HG03135 (cell line): ENCODE measurements around the gene POTEF.
"Not testable (repeated sequence)": the region's sequence is repeated elsewhere in the genome, so short reads cannot be mapped to it uniquely, and the experiment has no call there.

Source experiments
- ATAC-seq: cut with Tn5 transposase; IDR thresholded peaks from one replicate; pipeline ENCODE4 v1.9.1; 2021; ENCODE audit warnings: mild to moderate bottlenecking, moderate library complexity; ENCODE audit not compliant: unreplicated experiment

POTEF gene

DNA sequence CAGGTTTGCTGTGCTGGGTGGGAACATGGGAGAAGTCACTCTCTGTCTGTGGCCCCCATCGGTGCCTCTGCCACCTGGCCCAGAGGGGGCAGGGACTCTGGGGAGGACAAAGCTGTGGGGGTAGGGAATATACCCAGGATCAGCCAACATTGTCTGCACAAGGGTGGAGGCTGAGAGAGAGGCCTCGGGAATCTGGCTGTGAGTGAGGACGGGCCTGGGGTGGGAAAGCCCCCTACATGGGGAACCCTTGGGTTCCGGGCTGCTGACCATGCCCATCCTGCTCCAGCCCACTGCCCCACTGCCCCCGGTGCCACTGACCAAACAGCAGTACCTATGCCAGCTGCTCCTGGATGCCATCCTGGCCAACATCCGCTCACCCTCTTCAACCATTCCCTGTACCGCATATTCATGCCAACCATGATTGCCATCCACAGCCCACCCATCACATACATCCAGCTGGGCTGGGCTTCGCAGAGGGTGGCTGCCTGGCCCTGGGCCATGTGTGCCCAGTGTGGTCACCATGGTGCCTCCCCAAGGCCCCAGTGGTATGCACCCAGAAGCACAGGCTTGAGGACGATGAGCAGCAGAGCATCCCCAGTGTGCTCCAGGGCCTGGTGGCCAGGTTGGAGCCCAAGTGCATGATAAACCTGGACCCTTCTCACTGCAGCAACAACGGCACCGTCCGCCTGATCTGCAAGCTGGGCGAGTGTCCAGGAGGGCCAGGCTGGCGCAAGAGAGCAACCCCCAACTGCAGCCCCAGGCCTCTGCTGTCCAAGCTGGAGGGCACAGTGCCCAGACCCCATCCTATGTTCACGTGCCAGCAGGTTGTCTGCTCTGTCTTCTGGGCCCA is 6.9 kb upstream of the POTEF start:
- ATAC-seq, result no peak

DNA sequence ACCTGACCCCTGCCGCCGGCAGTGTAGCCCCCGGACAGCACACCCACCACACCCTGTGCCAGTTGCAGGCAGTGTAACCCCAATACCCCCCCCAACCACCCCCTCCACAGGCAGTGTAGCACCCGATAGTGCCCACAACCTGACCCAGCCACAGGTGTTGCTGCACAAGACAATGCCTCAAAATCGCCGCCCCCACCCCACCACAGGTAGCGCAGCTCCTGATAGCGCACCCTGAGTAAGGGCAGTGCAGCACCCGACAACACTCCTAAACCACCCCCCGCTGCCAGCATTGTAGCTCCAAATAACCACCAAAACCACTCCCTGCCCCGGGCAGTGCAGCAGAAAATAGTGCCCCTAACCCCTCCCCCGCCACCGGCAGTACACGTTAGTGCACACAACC is 558 bp downstream of the POTEF start:
- ATAC-seq, result not testable (repeated sequence)

DNA sequence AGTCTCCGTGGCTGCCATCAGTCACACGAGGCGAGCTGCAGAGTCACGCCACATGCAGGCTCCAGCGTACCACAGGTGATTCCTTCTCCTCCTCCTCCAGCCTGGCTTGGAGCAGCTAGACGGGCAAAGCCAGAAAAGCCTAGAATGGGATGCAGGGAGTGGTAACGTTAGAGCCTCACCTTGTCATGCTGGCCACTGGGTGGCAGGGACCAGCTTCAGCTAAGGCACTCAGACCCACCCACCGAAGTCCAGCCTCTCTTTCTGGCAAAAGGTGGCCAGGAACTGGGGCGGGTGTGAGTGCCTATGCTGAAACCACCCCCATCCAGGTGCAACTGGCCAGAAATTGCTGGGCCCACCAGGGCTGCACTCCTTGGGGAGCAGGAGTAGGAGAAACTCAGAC is 1.3 kb downstream of the POTEF start:
- not testable (repeated sequence) for ATAC-seq

DNA sequence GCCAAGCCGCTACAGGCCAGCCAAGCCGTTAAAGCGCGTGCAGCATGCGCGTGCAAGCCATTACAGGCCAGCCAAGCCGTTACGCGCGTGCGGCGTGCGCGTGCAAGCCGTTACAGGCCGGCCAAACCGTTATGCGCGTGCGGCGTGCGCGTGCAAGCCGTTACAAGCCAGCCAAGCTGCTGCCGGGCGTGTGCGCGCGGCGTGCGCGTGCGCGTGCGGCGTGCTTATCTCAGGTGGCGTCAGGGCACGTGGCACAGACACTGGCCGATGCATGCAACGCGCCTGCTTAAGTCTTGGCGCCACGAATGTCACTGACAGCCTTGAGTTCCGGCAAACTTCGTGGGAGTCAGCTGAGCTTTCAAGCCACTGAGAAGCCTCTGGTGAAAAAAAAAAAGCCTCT is 8.1 kb downstream of the POTEF start:
- not testable (repeated sequence) for ATAC-seq

DNA sequence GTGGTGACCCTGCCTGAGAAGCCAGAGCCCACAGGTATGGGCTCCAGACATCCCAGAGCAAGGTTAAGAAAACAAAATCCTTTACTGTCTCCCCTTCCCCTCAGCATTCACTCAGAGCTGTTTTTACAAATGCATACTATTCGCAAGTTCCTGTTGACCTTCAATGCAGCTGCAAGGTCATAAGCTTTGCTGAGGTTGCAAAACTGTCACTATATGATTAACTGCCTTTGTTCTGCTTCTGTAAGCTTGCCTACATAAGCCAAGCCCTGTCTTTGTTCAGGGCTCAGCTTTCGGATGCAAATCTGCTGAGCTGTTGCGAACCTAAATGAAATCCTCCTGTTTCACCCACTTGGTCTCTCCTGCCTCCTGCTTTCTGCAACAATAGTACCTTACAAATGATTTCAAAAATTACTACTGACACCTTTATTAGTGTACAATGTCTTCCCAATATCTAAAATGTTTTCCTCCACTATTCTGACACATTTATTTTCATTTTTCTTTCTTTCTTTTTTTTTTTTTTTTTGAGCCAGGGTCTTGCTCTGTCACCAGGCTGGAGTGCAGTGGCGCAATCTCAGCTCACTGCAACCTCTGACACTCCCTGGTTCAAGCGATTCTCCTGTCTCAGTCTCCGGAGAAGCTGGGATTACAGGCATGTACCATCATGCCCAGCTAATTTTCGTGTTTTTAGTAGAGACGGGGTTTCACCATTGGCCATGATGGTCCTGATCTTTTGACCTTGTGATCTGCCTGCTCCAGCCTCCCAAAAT is 26.2 kb downstream of the POTEF start:
- not testable (repeated sequence) for ATAC-seq

DNA sequence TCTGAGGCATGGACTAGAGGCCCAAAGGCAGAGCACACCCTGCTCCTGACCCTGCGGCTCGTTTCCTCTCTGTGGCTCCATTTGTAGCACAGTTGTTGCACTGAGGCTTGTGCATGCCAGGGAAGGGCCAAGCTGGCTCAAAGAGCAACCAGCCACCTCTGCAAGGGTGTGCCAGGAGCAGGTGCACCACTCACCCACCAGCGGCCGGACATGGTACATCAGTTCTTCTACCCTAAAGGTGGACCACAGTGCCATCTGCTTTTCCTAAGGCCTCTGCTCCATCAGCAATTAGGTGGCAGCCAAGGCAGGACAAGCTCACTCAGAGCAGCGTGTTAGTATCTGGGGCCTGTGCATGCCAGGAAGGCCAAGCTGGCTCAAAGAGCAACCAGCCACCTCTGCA is 66.4 kb downstream of the POTEF start:
- ATAC-seq, result not testable (repeated sequence)

DNA sequence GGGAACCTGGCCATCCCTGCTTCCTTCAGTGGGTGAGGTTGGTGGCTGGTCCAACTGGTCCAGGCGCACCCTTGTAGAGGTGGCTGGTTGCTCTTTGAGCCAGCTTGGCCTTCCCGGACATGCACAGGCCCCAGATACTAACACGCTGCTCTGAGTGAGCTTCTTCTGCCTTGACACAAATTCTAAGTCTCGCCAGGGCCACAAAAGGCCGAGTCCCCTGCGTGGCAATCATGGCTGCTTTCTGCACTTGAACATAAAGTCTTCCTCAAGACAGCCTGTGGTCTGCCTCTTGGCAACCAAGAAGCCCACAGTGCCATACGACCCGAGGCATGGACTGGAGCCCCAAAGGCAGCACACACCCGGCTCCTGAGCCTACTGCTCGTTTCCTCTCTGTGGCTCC is 69.0 kb downstream of the POTEF start:
- not testable (repeated sequence) for ATAC-seq

DNA sequence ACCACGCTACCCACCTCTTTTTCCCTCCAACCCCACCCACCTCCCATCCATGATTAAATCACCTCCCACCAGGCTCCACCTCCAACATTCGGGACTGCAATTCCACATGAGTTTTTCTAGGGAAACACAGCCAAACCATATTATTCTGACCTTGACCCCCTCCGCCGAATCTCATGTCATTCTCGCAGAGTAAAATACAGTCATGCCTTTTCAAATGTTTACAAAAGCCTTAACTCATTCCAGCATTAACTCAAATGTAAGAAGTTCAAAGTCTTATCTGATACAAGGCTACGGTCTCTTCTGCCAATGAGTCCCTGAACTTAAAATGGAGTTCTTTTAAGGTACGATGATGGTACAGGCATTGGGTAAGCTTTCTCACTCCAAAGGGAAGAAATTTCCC is 72.7 kb downstream of the POTEF start:
- ATAC-seq, result not testable (repeated sequence)

DNA sequence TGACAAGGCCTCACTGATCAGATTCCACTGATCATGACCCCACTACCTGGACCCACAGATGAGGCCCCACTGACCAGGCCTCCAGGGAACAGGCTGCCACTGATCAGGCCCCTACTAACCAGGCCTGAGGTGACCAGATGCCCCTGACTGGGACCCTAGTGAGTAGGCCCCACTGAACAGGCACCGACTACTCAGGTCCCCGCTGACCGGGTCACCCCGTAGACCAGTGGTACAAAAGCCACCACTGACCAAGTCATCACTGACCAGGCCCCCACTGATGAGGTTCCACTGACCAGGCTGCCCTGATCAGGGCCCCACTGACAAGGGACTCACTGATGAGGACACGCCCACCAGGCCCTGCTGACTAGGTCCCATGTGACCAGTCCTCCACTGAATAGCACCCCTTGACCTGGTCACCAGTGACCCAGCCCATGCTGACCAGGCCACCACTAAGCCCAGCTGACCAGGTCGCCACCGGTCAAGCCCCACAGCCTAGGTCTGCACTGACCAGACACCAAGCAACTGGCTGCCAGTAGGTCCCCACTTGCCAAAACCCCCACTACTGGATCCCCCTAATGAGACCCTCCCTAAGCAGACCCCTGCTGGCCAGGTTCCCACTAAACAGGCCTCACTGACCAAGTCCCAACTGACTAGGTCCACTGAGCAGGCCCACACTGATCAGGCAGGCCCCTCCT is 75.7 kb downstream of the POTEF start:
- ATAC-seq, result not testable (repeated sequence)

DNA sequence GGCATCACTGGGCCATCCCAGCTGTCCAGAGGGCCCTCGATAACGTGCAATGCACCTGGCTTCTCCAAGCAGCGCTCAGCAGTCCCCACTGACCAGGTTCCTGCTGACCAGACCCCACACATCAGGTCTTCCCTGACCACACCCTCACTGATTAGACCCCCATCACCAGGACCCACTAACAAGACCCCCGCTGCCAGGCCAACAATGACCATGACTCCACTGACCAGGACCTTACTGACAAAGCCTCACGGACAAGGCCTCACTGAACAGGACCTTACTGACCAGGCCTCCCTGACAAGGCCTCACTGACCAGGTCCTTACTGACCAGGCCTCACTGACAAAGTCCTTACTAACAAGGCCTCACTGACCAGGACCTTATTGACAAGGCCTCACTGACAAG is 76.6 kb downstream of the POTEF start:
- ATAC-seq, result not testable (repeated sequence)

DNA sequence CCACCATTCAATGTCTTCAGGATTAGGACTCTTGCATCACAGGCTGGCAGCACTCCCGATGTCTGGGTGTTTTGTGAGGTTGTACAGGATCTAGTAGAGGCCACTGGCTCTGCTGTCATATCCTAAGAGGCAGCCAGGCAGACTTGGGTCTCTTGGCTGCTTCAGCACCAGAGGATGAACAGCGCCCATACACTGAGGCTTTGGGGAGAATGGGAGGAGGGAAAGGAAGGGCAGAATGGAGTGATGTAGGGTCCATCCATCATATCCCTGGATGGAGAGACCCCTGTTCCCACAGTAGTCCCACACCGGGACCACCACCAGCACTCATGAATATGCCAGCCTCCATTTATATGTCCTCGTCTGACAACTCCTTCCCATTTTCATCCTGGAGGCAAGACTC is 80.6 kb downstream of the POTEF start:
- not testable (repeated sequence) for ATAC-seq

DNA sequence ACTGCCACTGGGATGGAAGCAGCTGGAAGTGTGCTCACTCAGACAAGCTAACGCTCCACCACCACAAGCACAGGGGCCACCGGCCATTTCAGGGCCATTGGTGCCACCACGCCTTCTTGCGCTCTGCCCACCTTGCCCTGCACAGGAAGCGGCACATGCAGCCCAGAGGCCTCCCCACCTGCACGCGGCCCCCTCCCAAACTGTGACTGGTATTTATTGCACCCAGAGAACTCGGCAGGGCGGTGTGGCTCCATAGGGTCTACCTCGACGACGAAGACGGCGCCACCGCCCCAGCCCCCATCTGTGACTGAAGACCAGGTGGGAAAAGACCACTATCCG is 90.8 kb downstream of the POTEF start:
- ATAC-seq, result not testable (repeated sequence)

DNA sequence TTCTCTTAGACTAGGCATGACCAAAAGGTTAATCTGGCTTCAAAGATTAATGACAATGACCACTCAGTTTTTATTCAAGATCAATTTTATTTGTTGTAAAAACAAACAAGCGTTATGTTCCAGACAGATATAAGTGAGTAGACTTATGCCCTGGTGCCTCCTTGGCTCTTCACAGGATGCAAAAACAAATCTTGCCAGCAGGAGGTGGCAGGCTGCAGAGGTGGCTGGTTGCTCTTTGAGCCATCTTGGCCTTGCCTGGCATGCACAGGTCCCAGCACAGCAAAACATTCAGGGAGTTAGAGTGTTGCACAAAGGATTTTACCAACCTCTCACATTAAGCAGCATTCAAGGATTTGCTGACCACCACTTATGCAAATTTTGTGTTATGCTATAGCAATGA is 103.1 kb downstream of the POTEF start:
- not testable (repeated sequence) for ATAC-seq
